HG02870 (cell line): ENCODE measurements around the gene MECP2.

ENCODE experiments used
- ATAC-seq: cut with Tn5 transposase; IDR thresholded peaks from one replicate; pipeline ENCODE4 v1.9.1; 2021; ENCODE audit warnings: mild to moderate bottlenecking, moderate library complexity; ENCODE audit not compliant: unreplicated experiment

Gene MECP2

GRCh38 chrX:154039577-154039976, 57.9 kb downstream of the MECP2 start:
- no peak for ATAC-seq

GRCh38 chrX:154038656-154039055, 58.9 kb downstream of the MECP2 start:
- ATAC-seq = no peak

DNA sequence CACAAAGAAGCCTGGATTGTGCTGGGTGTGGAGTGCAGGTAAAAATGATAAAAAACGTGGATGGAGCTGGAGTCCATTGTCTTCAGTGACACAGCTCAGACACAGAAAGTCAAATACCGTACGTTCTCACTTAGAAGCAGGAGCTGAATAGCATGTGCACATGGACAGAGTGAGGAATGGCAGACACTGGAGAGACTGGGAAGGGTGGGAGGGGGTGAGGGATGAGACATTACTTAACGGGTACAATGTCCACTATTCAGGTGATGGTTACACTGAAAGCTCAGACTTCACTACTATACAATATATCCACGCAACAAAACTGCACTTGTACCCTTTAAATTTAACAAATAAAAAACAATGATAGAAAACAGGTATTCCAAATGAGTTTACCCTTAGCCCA, 59.8 kb downstream of the MECP2 start:
- ATAC-seq = no peak

DNA sequence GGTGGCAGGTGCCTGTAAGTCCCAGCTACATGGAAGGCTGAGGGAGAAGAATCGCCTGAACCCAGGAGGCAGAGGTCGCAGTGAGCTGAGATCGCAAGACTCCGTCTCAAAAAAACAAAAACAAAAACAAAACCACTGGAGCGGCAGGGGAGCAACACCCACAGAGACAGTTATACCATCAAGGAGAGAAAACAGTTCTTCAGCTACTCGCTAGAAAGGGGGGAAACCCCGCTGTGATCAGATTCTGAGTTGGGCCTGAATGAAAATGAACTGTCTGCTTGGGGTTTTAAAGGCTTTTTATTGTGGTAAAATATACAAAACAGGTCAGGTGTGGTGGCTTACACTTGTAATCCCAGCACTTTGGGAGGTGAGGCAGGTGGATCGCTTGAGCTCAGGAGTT, 61.0 kb downstream of the MECP2 start:
- no peak for ATAC-seq

- ATAC-seq = no peak
These were observed 63.7 kb downstream of the MECP2 start for GRCh38 chrX:154033848-154034247.

- ATAC-seq = no peak
These were observed 64.9 kb downstream of the MECP2 start for GRCh38 chrX:154032653-154033052.

- ATAC-seq = no peak
These were observed 65.4 kb downstream of the MECP2 start for GRCh38 chrX:154032160-154032559.

- ATAC-seq = no peak
These were observed 66.7 kb downstream of the MECP2 start for GRCh38 chrX:154030715-154031305.

DNA sequence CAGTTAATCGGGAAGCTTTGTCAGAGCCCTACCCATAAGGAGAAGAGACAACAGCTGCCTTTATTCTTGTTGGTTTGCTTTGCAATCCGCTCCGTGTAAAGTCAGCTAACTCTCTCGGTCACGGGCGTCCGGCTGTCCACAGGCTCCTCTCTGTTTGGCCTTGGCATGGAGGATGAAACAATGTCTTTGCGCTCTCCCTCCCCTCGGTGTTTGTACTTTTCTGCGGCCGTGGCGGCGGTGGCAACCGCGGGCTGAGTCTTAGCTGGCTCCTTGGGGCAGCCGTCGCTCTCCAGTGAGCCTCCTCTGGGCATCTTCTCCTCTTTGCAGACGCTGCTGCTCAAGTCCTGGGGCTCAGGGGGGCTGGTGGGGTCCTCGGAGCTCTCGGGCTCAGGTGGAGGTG, 67.3 kb downstream of the MECP2 start:
- ATAC-seq = no peak

DNA sequence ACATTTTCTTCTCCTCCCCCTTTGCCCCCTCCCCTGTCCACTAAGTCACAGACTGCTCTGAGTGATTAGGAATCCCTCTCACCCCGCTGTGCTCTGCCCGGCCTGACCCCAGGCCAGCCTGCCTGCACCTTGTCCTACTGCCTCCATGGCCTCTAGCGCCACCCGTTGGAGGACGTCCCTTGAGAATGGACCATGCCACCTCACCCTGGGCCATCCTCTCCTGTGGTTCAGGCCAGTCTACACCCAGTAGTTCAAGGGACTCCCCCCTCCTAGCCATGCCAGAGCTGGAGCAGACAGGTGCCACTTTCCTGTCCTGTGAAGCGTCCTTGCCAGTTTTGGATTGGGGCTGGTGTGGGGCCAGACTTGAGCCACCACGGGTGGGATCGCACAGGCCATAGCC, 68.1 kb downstream of the MECP2 start:
- ATAC-seq = no peak

DNA sequence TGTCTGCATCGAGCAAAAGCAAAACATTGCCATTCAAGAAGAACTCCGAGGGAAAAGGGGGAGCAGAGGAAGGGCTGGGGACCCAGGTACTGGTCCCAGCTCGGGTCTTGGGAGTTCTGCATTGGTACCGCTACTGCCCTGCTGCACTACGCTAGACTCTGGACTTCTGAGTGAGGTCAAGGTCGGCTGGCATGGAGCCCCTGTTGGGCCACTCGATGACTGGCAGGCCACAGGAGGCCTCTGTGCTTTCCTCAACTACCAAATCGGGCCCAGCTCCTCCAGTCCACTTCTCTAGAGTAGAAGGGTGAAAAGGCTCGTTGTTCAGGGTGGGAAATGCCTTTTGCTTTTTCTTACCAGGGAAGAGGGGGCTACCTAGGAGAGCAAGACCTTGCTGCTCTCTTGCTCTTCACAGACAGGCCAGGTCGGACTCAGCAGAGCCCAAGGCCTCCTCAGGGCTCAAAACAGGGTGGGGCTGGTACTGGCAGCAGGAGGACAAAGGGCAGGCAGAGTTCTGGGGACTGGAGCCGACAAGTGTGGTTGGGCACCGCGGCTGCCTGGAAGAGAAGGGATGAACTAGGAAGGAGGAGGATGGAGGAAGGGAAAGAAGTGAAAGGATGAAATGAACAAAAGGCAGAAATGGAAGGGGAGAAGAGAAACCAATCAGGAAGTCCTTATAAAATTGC, 68.9 kb downstream of the MECP2 start:
- no peak for ATAC-seq

DNA sequence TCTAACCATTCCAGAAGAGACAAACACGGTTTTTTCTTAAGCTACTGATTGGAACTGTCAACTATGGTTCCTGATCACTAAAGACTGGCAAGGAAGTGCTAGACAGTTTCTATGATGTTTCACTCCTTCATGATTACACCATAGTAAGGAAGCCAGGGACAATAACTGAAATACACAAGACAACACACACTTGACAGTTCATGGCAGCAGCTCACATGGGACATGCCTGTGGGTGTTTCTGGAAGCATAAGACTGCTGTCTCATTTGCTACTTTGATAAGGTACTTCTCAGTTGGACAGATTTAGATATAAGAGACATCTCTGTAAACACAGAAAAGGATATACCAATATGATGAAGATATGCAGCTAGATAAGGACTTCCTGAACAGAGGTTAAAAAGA, 69.5 kb downstream of the MECP2 start:
- ATAC-seq = no peak

GRCh38 chrX:154027022-154027402, 70.5 kb downstream of the MECP2 start:
- no peak for ATAC-seq

DNA sequence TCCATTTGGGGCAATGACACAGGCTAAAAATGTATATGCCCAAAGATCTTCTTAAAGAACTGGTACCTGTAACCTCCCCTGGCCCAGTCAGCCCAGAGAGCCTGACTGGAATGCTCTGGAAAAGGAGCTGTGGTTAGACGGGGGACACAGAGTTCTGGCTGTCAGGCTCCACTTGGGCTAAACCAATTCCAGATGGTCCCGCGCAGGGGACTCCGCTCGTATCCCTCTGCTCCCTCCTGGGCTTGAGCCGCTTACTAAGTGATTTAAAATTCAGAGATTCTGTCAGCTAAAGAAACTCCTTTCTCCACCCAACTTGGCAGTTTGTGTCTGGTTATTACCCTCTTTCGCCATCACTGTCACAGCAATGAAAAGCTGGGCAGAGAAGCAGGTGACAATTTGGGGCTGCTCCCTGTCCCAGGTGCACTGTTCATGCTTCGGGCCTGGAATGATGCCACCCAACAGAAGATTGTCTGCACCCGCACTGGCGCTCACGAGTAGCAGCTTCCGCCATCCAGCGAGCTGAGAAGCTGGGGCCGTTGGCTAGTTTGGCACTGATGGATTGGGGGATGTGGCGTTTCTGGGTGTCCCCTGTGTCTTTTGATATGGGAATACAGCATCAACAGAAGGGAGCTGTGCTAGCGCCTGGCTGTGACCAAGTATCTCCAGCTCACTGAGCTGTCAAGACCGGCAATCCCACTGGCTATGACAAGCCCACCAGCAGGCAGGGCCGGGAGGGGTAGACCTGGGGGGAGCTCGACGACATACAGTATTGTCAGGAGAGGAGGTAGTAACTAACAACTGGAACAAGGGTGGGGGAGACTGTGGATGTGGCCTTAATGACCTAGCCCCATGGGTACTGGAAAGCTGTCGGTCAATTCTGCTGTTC, 71.1 kb downstream of the MECP2 start:
- ATAC-seq = no peak

DNA sequence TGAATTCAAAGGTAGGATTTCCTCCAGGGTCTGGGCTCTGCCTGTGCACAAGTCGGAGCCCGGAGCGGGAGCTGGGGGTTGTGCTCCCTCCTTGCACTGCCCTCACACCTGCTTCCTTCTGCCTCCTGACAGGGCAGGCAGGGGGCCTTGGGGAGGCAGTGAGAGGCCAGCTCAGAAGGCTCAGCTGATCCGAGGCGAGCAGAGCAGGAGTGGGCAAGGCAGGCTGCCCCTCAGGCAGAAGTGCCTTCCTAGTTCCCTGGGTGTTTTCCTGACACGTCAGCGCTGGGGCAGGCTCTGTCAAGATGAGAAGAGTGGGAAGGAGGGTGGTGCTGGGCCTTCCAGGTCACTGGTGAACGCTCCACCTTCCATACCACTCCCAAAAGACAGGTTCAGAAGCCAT, 72.3 kb downstream of the MECP2 start:
- no peak for ATAC-seq

DNA sequence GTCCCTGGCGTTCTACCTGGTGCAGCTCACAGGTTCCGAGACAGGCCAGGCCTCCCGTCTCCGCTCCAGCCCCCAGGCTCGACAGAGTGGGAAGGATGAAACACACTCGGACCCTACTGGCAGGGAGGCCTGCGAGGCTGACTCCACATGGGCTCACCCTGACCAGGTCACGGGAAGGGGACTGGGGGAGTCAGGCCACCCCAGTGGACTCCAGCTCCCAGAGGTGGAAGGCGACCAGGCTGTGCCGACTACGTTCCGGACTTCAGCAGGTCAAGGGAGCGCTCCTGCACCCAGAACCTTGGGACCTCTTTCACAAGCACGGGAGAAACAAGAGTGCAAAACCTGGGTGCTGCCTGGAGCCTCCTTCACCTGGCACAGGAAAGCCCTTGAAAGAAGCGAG, 73.2 kb downstream of the MECP2 start:
- ATAC-seq = no peak

GRCh38 chrX:154023276-154024000, 74.1 kb downstream of the MECP2 start:
- ATAC-seq = no peak

GRCh38 chrX:154022108-154022507, 75.4 kb downstream of the MECP2 start:
- ATAC-seq = no peak

GRCh38 chrX:154021131-154021611, 76.3 kb downstream of the MECP2 start:
- ATAC-seq = no peak

DNA sequence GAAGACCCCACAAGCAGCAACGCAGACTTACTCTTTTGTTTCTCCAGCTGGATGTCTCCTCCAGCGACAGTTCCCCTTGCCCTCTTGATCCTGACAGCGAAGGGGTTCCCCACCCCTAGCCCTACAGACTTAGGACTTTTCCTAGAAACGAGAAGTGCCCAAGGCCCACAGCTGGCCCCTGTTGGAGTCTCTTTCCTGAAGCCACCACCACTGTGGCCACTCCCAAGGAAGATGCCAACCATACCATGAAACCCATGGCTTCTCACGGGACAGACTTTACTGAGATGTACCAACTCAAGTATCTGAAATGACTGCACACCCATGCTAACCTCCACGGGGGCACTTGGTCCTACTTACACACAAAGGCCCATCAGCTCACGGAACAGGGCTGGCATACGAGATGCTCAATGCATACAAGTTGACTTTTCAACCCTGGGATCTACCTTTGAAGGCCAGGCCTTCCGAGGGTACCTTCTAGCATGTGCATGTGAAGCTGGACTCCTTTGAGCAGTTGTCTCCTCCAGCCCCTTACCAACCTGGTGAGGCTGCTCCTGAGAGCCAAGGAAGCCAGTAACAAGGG, 76.9 kb downstream of the MECP2 start:
- ATAC-seq = no peak
